DMS79 (cell line): Measurements from ENCODE around the gene RNF10.
"Not testable (repeated sequence)": the region's sequence is repeated elsewhere in the genome, so short reads cannot be mapped to it uniquely, and the experiment has no call there.

Experiments
- DNase-seq: peaks from one replicate; lab custom pipeline; 2025; lab: John Stamatoyannopoulos, UW

RNF10 gene

GRCh38 chr12:120617193-120617592, 83.0 kb downstream of the RNF10 start:
- DNase-seq, result not testable (repeated sequence)

DNA sequence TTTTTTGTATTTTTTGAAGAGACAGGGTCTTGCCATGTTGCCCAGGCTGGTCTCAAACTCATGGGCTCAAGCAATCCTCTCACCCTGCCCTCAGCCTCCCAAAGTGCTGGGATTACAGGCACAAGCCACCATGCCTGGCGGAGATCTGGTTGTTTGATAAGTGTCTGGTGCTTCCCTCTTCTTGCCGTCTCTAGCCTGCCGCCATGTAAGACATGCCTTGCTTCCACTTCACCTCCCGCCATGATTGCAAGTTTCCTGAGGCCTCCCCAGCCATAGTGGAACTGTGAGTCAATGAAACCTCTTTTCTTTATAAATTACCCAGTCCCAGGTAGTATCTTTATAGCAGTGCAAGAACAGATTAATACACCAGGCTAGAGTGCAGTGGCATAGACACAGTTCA, 83.6 kb downstream of the RNF10 start:
- DNase-seq, result not testable (repeated sequence)

DNA sequence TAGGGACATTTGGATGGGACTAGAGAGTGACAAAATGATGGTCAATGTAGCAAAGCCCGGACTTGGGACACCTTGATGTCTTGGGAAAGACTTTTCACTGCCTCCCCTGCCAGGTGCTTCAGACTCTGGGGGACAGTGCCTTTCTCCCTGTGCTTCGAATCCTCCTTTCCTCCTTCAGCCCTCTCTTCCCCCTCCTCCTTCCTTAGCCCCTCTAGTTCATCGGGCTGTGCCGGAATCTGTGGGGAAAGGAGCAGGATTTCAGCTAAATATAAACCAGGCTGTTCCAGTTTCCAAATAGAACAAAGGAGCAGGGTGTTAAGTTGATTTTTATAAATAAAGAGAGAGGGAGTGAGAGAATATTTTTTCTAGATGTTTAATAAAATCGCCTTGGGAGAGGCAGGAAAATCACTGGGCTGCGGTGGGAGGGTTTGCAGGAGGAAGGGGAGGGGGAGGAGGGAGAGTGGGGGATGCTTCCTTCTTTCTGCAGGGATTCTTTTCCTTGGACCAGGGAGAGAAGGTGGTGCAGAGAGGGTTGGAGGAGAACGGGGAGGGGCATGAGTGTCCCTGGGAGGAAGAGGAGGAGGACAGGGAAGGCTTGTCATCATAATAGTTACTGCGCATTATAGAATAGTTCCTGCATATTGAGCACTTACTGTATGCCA, 84.9 kb downstream of the RNF10 start:
- DNase-seq, result no peak

DNA sequence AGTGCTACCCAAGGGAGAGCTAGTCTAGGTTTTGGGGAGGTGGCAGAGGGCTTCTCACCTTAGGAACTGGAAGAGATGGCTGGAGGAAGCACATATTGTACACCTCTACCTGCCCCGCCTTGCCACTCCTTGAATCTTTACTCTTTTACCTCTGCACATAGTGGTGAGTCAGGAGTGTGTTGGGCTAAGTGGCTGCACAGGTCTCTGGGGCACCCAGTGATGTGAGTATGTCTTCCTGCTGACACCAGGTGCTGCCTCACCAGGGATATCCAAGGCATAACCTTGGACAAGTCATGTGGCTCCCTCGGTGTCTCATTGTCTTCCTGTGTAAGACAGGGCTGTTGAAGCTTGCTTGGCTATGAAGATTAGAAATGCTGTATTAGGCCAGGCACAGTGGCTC, 86.5 kb downstream of the RNF10 start:
- DNase-seq, result no peak

GRCh38 chr12:120625557-120626419, 91.6 kb downstream of the RNF10 start:
- no peak for DNase-seq
